IPS-11a (cell line): Measurements from ENCODE around the gene CCDC146.
"Not testable (repeated sequence)": the region's sequence is repeated elsewhere in the genome, so short reads cannot be mapped to it uniquely, and the experiment has no call there.

Source experiments
- H3K4me3 ChIP-seq: one replicate; pipeline ENCODE4 v1.5.1; 2013; ENCODE audit warnings: low read depth, low read length, control low read depth

The CCDC146 gene

DNA sequence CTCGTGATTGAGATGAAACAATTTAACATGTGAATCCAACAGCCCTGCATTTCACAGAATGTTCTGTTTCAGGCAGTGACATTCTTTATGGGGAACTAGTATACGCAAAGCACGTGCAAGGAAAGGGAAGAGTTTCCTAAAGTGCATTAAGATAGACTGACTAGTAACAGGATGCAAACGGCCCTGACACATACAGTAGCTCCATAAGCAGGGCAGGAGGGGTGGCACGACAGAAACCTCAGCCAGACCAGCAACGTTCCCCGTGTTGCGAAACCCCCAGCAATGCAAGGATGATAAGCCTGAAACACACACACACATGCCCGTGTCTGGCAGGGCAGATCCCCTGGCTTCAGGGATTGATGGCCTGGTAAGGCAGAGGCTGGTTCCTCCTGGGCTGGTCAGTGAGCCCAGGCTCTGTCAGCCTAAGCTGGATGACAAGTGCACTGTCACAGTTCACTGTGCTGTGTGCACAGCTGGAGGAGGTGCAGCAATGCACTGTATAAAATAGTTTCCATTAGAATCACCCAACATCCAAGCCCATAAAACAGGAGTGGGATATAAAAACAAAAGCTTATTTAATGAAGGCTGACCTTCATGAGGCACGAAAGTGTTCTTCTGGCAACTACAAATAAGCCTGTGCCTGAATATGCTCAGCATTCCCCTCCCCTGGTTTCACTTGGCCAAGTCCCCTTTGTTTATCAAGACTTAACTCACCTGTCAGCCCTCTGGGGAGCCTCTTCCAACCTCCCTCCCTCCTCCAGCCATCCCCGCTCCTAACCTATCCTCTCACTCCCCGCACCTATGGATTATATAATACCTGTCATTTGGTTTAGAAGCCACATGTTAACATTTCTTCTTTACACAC is 204.9 kb downstream of the CCDC146 start:
- no peak overlapping the region for H3K4me3 ChIP-seq

DNA sequence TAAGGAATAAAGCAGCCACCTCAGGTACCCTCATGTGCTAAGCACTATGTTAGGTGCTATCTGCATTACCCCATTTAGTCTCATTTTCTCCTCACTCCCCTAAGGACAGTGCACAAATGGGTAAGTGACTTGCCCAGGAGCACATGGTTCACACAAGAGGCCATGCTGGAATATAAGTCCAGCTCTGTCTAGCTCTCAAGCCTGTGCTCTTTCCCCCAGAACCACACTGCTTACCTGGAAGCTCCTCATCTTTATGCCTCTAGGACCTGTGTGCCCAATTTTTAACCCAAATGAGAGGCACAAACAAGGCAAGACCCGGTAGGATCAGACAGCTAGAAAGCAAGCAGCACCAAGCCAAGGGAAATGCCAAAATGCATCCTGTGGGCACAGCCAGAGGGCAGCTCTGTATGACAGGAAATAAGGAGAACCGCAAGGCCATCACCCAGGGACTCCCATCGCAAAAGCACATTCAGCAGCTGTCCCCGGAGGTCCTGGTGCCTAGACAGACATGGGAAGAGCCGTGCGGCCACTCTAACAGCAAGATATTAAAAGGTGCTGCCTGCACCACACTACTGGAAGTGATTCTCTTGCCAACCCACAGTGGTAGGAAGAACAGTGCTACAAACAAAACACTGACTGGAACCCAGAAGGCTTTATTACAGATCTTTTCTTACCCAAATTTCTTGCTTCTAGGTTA is 205.7 kb downstream of the CCDC146 start:
- no peak overlapping the region for H3K4me3 ChIP-seq

DNA sequence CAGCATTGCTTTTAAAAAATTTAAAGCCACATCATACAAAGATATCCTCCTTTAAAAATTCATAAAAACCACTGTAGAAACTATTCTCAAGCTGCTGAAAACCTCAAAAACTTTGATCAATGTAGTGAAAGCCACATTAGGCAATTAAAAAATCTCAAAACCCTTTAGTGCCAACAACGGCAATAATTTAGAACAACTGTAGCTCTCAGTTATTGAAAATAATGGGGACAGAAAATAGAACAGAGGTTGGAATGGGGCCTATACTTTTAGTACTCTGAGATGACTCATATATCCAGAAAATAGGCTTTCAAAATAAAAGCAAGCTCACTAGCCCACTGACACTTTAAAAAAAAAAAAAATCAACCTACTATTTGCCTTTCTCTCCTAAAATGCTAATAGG is 206.3 kb downstream of the CCDC146 start:
- no peak overlapping the region for H3K4me3 ChIP-seq

DNA sequence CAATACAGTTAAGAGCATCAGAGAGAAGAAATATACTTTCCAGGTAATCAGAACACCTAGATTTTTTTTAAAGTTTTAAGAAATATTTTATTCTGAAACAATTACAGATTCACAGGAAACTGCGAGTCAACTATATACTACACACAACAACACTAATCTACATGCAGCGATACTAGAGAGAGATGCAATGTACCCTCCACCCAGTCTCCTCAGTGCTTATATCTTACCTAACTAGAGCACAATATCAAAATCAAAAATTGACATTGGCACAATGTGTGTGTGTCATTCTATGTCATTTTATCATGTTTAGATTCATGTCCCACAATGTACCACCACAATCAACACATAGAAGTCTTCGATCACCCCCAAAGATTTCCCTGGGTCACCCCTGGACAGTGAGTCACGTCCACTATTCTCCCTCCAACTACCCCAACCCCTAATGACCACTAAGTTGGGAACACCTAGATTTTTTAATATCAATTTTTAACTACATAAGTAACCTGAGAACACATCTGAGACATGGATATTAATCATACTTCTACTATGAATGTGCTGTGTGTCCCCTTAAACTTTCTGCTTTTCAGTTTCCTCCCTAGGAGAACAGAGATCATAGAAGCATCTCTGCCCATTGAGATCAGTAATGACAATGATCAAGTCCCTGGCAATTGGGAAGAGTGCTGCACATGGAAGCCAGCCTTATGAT is 207.2 kb downstream of the CCDC146 start:
- no peak overlapping the region for H3K4me3 ChIP-seq

DNA sequence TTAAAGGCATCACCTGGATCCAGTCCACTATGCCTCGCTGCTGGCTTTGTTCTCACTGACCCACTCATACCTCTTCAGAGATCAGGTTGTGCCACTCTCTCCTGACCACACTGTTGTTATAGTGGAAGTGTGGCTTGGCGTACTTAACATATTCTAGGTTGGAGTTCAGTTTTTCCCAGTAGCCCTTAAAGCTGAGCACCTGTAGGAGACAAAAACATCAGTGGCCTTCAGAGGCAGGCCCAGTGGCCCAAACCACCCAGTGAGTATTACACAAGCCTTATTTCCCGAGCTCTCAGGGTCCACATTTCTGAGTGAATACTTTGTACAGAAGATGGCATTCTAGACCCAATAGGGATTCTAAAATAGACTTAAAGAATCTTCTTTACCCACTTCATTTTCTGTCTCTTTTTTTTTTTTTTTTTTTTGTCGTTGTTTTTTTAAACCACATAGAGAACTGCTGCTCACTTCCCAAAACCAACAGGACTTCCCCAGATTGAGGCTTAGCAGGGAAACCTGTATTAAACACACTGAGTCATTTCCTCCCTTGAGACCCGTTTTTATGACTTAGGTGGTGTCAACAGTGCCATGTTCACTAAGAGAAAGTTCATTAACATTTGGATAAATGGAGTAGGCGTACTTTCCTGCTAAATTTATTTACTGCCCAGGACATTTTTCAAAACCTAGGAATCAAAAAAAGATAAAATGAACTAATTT is 207.9 kb downstream of the CCDC146 start:
- no peak overlapping the region for H3K4me3 ChIP-seq

DNA sequence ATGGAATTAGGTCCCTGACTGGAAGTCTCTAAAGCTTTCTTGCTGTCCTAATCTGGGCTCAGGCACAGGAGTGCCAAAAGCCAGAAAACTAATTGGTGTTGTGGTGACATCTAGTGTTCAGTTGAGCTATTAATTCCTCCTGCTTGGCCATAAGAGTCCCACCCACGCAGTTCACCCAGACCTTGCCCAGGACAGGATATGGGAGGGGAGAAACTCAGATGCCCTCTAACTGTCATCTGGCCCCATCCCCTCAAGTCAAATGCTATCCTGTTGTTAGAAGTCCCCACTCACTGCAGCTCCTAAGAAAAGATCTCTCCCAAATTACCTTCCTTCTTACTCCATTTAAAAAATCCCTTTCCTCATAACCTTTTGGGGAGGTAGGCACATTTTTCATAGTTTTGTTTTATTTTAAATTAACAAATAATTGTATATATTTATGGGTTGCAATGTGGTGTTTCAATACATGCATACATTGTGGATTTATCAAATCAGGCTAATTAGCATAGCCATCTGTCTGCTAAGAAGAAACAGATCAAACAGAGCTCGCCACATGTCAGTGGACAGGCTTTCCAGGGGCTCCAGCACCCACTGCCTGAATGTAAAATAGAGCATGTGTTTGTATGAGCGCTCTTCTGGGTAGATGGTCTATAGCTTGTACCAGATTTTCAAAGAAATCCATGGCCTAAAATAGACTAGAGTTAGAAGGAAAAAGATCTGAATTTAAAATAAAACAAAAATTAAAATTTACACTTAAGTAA is 209.7 kb downstream of the CCDC146 start:
- no peak overlapping the region for H3K4me3 ChIP-seq

DNA sequence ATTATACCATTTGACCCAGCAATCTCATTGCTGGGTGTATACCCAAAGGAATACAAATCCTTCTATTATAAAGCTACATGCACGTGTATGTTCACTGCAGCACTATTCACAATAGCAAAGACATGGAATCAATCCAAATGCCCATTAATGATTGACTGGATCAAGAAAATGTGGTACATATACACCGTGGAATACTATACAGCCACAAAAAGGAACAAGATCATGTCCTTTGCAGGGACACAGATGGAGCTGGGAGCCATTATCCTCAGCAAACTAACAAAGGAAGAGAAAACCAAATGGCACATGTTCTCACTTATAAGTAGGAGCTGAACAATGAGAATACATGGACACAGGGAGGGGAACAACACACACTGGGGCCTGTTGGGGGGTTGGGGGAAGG is 211.6 kb downstream of the CCDC146 start:
- H3K4me3 ChIP-seq, result not testable (repeated sequence)

DNA sequence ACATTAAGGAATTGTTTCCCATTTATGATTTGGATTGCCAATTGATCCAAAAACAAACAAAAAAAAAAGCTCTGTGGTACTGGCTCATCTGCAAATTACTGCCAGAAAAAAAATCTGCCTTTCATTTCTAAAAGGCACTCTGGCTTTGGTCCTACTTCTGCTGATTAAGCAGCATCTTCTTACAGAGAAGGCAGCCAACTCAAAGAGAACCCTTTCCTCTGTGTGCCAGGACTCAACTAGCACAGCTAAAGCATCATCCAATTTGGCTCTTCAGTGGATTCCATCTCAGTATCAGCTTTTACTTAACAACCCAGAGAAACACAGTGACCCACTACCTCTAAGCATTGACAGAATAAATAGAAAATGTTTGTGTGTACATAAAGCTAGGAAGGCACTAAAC is 213.2 kb downstream of the CCDC146 start:
- H3K4me3 ChIP-seq, result no peak overlapping the region

DNA sequence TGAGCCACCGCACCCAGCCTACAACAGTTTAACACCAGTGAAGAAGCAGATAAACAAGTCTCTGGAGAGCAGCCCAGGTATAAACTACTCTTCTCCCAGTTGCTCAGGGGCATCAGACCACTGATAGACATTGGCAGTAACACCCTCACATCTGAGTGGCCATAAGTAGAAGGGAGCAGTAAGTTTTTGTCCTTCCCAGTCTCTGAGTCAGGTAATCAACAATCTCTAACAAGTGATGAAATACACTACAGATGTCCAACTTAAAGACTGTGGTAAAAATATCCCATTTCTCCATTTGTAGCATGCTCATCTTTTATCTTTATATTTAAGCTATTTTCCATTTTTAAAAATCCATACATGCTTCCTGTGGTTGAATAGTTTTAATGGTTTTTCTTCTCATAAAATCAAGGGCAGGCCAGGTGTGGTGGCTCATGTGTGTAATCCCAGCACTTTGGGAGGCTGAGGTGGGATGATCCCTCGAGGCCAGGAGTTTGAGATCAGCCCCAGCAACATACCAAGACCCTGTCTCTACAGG is 215.1 kb downstream of the CCDC146 start:
- no peak overlapping the region for H3K4me3 ChIP-seq

DNA sequence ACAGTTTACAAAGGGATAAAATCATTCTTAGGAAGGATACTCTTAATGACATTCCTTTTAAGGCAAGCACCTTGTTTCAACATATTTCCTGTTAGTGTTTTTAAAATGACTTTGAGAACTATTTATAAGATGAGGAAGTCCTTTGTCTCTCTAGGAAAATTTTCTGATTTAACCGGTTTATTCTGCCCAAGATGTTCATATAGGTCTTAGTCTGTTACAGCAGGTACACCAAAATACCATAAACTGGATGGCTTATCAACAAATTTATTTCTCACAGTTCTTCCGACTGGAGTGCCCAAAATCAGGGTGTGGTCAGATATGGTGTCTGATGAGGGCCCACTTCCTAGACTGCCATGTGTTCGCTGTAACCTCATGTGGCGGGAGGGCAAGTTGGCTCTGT is 215.8 kb downstream of the CCDC146 start:
- no peak overlapping the region for H3K4me3 ChIP-seq

DNA sequence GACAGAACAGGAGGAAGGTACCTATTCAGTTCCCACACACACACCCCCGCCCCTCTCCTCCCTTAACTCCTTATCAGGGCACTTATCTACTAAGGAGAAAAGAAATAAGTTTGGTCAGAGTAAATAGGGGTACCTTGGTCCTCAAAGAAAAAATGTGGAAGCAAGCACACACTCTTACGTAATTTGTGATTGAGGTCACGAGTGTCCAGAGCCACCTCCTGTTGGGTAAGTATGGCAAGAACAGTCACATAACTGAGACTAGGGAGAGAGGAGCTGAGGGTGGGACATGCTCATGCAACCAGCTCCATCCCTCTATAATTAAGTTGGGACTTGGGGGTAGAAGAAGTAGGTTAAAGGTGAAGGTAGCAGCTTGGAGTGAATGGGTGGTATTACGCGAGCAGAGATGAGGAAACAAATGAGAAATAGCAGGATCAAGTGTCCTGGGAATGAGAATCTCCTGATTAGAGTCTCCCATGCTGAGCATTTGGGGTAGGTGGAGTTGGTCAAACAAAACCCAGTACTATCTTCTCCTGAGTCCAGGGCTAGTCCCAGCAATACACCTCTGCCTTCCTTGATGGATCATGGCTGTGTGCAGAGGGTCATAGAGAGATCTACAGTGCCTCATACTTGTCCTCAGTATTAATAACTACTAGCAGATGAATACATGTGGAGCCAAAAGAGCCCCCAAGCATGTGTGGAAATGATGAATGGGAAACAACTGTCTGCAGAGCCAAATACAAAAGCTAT is 216.6 kb downstream of the CCDC146 start:
- no peak overlapping the region for H3K4me3 ChIP-seq

DNA sequence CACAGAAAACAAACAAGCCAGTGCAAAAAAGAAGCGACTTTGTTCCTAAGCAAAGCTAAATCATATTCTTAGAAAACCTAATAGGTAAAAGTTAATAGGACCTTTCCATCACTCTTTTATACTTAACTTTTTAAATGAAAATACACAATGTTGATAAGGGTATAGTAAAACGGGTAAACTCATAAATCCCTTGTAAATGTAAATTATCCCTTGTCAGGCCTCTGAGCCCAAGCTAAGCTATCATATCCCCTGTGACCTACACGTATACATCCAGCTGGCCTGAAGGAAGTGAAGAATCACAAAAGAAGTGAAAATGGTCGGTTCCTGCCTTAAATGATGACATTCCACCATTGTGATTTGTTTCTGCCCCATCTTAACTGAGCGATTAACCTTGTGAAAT is 217.3 kb downstream of the CCDC146 start:
- H3K4me3 ChIP-seq, result no peak overlapping the region
